Chondrocyte (in vitro differentiated cells): ENCODE results near the gene HAUS1. TPM values are rescaled to one million over a fixed set of nuclear protein-coding genes. Genes with fewer than 3 reads are reported as not detected.

Experiments
- DNase-seq: peaks from one replicate; pipeline ENCODE4 v3.0.0; 2021; ENCODE audit warnings: mixed read lengths, low spot score
- H3K27ac Mint-ChIP-seq: one replicate; pipeline ENCODE4 v1.8.0; 2021; ENCODE audit warnings: mild to moderate bottlenecking, moderate library complexity, mixed read lengths; ENCODE audit not compliant: unreplicated experiment
- H3K27me3 Mint-ChIP-seq: 2 replicates; pipeline ENCODE4 v1.8.0; 2021; ENCODE audit warnings: low read depth, mixed read lengths
- H3K36me3 Mint-ChIP-seq: 2 replicates; pipeline ENCODE4 v1.8.0; 2021; ENCODE audit warnings: low read depth, mixed read lengths
- H3K4me1 Mint-ChIP-seq: 2 replicates; pipeline ENCODE4 v1.8.0; 2021; ENCODE audit warnings: low read depth, mild to moderate bottlenecking, mixed read lengths
- H3K4me3 Mint-ChIP-seq: one replicate; pipeline ENCODE4 v1.8.0; 2021; ENCODE audit warnings: mild to moderate bottlenecking, moderate library complexity, mixed read lengths; ENCODE audit not compliant: unreplicated experiment
- H3K9me3 Mint-ChIP-seq: 2 replicates; pipeline ENCODE4 v1.8.0; 2021; ENCODE audit warnings: low read depth, mixed read lengths
- total RNA-seq: library from RNA; stranded (reverse); gene quantifications from 3 replicates; pipeline ENCODE4 v1.2.1, GENCODE V29; 2021
- TF ChIP-seq, protein P1 (sequence below): fragments of 200-600 bp; sonication (generic); IDR thresholded peaks from 2 replicates; pipeline ENCODE4 v1.5.0; 2021; ENCODE audit warnings: antibody characterized with exemption, mild to moderate bottlenecking, moderate library complexity

HAUS1 gene
- total RNA-seq, 1 donor from 2014 or later = 21.5 TPM

GRCh38 chr18:46095532-46095931 is 8.7 kb upstream of the HAUS1 start:
- H3K27ac Mint-ChIP-seq = no peak overlapping the region
- TF ChIP-seq, protein P1, sequence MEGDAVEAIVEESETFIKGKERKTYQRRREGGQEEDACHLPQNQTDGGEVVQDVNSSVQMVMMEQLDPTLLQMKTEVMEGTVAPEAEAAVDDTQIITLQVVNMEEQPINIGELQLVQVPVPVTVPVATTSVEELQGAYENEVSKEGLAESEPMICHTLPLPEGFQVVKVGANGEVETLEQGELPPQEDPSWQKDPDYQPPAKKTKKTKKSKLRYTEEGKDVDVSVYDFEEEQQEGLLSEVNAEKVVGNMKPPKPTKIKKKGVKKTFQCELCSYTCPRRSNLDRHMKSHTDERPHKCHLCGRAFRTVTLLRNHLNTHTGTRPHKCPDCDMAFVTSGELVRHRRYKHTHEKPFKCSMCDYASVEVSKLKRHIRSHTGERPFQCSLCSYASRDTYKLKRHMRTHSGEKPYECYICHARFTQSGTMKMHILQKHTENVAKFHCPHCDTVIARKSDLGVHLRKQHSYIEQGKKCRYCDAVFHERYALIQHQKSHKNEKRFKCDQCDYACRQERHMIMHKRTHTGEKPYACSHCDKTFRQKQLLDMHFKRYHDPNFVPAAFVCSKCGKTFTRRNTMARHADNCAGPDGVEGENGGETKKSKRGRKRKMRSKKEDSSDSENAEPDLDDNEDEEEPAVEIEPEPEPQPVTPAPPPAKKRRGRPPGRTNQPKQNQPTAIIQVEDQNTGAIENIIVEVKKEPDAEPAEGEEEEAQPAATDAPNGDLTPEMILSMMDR = no peak
- H3K36me3 Mint-ChIP-seq = peaks cover 8% of the 10 kb centered on the region
- DNase-seq = no peak
- no peaks in the 10 kb centered on the region for H3K9me3 Mint-ChIP-seq
- peaks cover 30% of the 10 kb centered on the region for H3K4me1 Mint-ChIP-seq
- peak overlapping the region; percentile 4 for H3K4me3 Mint-ChIP-seq
- no peaks in the 10 kb centered on the region for H3K27me3 Mint-ChIP-seq

- H3K4me1 Mint-ChIP-seq = peaks cover 30% of the 10 kb centered on the region
- no peaks in the 10 kb centered on the region for H3K9me3 Mint-ChIP-seq
- peaks cover 2% of the 10 kb centered on the region for H3K36me3 Mint-ChIP-seq
- no peak for DNase-seq
- TF ChIP-seq, protein P1 = no peak
- peak overlapping the region; percentile 99 for H3K27ac Mint-ChIP-seq
- H3K27me3 Mint-ChIP-seq = no peaks in the 10 kb centered on the region
- H3K4me3 Mint-ChIP-seq = peak overlapping the region; percentile 97
Measured at GRCh38 chr18:46096651-46097300, 7.4 kb upstream of the HAUS1 start.

GRCh38 chr18:46097431-46097800 is 6.8 kb upstream of the HAUS1 start:
- Mint-ChIP-seq H3K4me1 (peaks cover 30% of the 10 kb centered on the region), H3K9me3 (no peaks in the 10 kb centered on the region), H3K36me3 (peaks cover 2% of the 10 kb centered on the region), H3K27ac (peak overlapping the region; percentile 99), H3K27me3 (no peaks in the 10 kb centered on the region), H3K4me3 (peak overlapping the region; percentile 97)
- TF ChIP-seq, protein P1 = no peak
- no peak for DNase-seq

- H3K4me3 Mint-ChIP-seq = peak within 1 kb of the TSS; percentile 97
Measured at GRCh38 chr18:46097801-46098615, 6.2 kb upstream of the HAUS1 start, which contains the start of gene ATP5F1A. TSS of gene ATP5F1A (minus strand) at chr18:46098296. CDS start at chr18:46098231, 65 bp downstream.

GRCh38 chr18:46098616-46098933 is 5.6 kb upstream of the HAUS1 start:
- H3K4me3 Mint-ChIP-seq = peak overlapping the region; percentile 97
- peaks cover 2% of the 10 kb centered on the region for H3K36me3 Mint-ChIP-seq
- H3K27me3 Mint-ChIP-seq = no peaks in the 10 kb centered on the region
- H3K27ac Mint-ChIP-seq = peak overlapping the region; percentile 99
- no peaks in the 10 kb centered on the region for H3K9me3 Mint-ChIP-seq
- H3K4me1 Mint-ChIP-seq = peaks cover 30% of the 10 kb centered on the region
- TF ChIP-seq, protein P1 = no peak
- DNase-seq = no peak

More at GRCh38 chr18:46097801-46098615, 6.2 kb upstream of the HAUS1 start, which contains the start of gene ATP5F1A:
- H3K36me3 Mint-ChIP-seq = peaks cover 2% of the 10 kb centered on the region
- no peaks in the 10 kb centered on the region for H3K9me3 Mint-ChIP-seq
- DNase-seq = peak; percentile 94
- TF ChIP-seq, protein P1 = peak; percentile 47
- H3K4me1 Mint-ChIP-seq = peaks cover 30% of the 10 kb centered on the region
- H3K27ac Mint-ChIP-seq = peak within 1 kb of the TSS; percentile 99
- no peaks in the 10 kb centered on the region for H3K27me3 Mint-ChIP-seq
